Tongue (tissue), 2 donors: ENCODE data around the gene RNF40. TPM values are rescaled to one million over a fixed set of nuclear protein-coding genes. Genes with fewer than 3 reads are reported as not detected.

Experiments
- DNase-seq: peaks from one replicate; pipeline ENCODE4 v3.0.0-alpha.2; 2015
- total RNA-seq: library from RNA; depleted of rRNA; stranded (reverse); fragments of >200 nt; gene quantifications from one replicate; pipeline ENCODE4 v1.2.3, GENCODE V29; 2014

RNF40 gene
- total RNA-seq, 1 donor from 2014 or later = 83.2 TPM

DNA sequence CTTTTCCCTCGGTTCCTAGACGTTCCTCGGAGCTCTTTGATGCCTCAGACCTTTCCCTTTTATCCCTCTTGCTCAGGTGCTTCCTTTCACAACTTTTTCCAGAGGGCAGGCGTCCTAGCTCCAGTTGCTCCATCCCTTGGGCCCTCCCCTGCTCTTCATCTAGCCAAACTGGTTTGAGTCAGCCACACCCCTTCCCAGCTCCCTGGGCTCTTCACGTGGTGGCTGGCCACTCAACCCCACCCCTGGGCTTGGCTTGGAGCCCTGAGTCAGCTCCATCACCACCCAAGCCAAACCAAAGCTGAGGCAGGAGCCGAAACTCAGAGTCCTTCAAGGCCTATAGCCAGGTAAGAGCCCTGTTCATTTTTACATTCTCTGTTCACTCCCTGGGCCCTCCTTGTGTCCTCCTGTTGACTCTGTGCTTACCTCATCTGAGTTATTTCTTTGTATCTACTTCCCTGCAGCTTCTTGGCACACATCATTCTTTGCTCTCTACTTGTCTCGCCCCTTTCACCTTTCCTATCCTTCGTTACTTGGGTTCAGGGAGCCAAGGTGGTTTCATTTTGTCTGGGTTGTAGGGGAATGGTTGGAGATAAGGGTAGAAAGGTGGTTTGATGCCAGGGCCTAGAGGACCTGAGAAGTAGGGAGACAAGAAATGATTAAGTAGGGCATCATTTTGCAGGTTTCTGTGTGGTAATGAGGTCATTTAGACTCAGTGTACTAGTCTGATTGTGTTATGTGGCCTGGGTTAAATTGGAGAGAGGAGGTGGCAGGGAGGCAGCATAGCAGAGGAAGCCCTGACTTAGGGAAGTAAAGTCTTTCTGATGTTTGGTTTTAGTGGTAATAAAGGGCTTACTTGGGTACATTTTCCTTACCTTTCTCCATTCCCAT lies 21.5 kb upstream of the RNF40 start:
- DNase-seq = peak; percentile 66

GRCh38 chr16:30741461-30741914 lies 20.6 kb upstream of the RNF40 start:
- peak; percentile 26 for DNase-seq

- DNase-seq = no peak
Observed at GRCh38 chr16:30743716-30744115, 18.4 kb upstream of the RNF40 start.

GRCh38 chr16:30744183-30744582 lies 17.9 kb upstream of the RNF40 start:
- DNase-seq = no peak

DNA sequence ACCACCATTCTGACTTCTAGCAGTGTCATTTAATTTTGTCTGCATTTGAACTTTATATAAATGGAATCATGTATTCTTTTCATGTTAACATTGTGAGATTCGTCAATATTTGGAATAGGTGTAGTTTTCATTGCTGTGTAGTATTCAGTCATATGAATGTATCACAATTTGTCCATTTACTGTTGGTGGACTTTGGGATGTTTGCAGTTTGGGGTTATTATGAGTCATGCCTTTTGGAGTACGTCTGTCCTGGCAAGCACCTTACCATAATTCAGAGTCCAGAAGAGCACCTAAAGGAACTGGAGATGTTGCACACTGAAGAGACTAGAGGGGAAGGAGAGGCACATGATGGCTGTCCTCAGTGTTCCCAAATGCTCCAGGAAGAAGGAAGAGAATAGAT lies 17.0 kb upstream of the RNF40 start:
- DNase-seq = no peak

DNA sequence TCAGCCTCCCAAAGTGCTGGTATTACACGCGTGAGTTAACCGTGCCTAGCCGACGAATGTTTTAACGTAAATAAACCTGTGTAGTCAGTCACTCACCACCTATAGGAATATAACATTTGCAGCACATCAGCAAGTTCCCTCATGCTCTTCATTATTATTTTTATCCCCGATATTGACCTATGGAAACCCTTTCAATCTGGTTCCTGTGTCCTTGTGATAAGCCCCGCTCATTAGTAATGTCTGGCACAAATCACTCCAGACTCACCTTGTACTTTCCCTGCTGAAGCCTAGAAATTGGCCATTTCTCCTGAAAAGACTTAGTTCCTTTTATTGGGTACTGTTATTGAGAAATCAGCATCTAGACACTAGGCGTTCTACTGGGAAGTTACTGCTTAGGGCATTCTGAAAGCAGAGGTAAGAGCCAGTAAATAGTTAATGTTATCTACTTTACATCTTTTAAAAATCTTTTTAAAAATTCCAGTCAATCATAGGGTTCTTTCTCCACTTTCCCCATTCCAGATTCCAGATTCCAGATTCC lies 15.4 kb upstream of the RNF40 start:
- DNase-seq = no peak

- DNase-seq = no peak
Observed at GRCh38 chr16:30747331-30747730, 14.8 kb upstream of the RNF40 start.

- DNase-seq = peak; percentile 100
Observed at GRCh38 chr16:30747799-30748633, 14.1 kb upstream of the RNF40 start, which contains the start of gene PHKG2. Gene PHKG2 (plus strand): TSS chr16:30748425. CDS start chr16:30748821, 396 bp downstream.

DNA sequence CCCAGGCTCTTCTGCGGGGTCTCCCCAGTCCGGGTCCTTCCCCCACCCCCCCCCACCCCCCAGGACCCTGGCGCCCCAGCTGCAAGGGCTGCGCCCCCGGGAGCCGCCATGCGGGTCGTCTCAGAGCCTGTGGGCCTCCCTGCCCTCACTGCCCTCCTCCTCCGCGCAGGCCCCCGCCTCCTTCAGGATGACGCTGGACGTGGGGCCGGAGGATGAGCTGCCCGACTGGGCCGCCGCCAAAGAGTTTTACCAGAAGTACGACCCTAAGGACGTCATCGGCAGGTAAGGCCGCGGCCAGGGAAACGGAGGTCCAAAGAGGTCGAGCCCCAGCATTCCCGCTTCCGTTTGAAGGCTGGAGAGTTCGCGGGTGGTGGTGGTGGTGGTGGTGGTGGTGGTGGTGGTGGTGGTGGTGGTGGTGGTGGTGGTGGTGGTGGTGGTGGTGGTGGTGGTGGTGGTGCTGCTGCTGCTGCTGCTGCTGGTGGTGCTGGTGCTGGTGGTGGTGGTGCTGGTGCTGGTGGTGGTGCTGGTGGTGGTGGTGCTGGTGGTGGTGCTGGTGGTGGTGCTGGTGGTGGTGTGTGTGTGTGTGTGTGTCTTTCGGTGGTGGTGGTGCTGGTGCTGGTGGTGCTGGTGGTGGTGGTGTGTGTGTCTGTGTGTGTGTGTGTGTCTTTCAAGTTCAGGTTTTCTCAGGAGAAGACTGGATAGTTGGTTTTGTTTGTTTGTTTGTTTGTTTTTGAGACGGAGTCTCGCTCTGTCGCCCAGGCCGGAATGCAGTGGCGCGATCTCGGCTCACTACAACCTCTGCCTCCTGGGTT lies 13.3 kb upstream of the RNF40 start:
- DNase-seq = peak; percentile 28

- DNase-seq = no peak
Observed at GRCh38 chr16:30750201-30750600, 11.9 kb upstream of the RNF40 start.

DNA sequence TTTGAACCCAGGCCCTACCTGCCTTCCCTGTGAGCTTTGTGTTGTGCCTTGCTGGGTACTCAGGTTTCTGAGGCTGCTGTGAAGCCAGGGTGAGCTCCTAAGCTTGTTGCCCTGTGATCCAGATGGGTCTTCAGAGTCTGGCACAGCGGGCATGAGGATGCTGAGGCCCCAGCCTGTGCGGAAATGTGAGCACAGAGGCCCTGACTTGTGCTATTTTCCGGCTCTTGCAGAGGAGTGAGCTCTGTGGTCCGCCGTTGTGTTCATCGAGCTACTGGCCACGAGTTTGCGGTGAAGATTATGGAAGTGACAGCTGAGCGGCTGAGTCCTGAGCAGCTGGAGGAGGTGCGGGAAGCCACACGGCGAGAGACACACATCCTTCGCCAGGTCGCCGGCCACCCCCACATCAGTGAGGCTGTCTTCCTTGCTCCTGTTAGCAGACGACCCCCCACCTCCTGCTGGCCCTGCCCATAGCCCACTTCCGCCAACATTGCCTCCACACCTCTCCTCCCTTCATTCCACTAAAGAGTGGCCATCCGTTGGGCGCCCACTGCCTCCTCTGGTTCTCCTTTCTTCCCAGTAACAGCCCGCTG lies 11.2 kb upstream of the RNF40 start:
- no peak for DNase-seq

- no peak for DNase-seq
Observed at GRCh38 chr16:30753596-30753995, 8.5 kb upstream of the RNF40 start.

DNA sequence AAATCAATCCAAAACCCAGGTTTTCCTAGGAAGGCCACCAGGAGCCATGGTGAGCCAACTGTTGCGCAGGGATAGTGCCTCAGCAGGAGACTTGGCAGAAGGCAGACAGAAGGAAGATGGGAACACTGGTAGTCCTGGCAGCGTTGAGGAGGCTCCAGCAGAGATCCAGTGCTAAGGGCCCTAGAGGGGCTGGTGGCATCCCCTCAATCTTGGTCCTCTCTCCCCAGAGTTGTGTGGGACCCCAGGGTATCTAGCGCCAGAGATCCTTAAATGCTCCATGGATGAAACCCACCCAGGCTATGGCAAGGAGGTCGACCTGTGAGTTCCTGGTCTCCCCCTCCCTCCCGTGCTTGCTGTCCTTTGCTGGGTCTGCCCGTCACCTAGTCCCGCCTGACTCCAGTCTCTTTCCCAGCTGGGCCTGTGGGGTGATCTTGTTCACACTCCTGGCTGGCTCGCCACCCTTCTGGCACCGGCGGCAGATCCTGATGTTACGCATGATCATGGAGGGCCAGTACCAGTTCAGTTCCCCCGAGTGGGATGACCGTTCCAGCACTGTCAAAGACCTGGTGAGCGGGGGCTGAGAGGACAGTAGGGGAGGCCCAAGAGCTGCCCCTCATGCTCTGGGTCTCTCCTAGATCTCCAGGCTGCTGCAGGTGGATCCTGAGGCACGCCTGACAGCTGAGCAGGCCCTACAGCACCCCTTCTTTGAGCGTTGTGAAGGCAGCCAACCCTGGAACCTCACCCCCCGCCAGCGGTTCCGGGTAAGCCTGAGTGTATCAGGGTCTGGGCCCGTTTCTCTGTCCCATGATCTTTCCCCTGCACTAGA lies 6.0 kb upstream of the RNF40 start:
- no peak for DNase-seq

GRCh38 chr16:30756781-30757100 lies 5.4 kb upstream of the RNF40 start:
- DNase-seq = no peak

DNA sequence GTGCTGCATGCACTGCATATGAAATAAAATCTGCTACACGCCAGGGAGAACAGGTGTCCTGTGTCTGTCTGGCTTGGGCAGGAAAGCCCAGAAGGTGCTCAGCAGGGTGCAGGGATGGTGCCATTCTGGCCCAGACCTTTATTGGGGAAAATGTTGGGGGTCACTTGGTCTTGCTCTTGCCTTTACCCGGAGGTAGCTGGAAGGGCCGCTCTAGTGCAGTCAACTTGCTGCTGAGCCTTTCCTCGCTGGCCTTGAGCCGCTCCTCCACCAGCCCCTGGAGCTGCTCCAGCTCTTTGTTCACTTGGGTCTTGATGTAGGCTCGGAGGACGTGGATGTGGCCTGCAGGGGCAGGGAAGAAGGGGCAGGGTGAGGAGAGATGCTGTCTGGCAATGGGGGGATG lies 4.8 kb upstream of the RNF40 start:
- DNase-seq = no peak

DNA sequence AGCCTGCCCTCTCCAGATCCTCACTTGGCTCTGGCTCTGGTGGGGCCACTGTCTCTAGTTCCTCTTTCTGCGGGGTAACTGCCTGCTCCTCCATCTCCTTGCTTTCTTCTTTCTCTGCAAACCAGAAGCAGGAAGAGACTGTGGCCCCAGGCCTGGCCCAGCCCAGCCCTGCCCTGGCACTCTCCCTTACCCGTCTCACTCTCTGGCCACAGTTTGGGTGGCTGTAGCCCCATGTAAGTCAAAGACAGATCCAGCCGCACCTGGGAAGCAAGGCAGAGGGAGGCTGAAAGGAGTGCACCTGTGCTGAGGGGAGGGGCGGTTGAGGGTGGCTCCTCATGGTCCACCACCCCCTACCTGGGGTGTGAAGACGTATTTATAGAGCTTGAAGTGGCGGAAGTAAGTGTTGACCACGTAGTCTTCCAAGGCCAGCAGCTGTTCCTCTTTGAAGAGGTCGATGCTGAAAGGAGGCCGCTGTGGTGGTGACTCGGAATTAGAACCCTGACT lies 3.1 kb upstream of the RNF40 start:
- no peak for DNase-seq

DNA sequence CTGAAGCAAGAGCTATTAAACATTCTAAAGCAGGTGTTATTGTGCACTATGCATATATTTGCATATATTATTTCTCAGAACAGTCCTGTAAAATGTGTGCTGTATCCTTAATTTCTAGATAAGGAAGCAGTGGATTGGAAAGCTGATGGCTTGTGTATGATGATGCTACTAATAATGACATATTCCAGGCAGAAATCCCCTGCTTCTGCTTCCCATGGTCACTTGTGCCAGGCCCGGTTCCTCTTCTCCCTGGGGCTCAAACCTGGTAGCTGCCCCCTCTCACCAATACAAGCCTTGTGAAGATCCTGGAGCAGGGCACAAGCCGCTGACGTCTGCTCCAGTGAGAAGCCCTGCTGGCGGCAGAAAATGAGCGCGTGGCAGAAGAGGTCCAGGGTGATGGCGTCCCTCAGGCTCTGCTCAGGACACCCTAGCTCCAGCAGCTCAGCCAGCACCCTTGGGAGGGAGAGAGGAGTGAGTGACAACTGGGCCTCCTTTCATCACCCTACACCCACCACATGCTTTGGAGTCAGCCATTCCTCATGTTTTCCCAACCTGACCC lies 2.0 kb upstream of the RNF40 start:
- DNase-seq = no peak

DNA sequence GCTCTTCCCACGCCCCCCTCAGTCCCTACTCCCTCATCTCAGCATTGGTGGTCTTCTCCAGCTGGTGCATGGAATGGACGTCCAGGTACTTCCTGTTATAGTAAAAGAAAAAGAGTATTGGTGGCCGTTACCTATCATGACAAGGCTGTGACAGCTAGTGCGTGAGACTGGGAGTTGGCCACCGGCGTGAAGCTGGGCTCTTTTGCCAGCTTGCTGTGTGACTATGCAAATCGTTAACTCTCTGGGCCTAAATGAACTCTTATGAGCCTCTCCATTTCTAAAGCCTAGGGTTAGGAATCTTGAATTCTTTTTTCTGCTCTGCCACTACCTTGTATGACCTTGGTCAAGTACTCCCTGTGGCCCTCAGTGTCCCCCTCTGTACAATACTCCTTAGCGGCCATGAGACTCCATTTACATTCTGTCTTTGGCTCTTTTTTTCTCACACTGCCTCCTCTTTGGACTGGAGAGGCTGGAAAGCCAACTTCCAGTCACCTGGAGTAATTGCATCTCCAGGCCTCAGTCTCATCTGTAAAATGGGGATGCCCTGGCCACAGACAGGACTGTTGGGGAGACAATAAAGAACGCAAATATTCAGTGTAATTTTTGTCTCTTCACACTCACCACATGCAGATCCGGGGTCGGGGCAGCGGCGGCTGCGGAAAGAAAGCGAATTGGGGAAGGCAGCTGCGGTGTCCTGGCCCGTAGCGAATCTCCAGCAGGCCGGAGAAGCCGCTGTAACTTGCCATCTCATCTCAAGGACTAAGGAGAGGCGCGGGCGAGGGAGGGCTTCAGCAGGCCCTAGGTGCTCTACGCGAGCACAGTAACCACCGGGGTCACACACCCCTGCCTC lies 1.3 kb upstream of the RNF40 start:
- no peak for DNase-seq

DNA sequence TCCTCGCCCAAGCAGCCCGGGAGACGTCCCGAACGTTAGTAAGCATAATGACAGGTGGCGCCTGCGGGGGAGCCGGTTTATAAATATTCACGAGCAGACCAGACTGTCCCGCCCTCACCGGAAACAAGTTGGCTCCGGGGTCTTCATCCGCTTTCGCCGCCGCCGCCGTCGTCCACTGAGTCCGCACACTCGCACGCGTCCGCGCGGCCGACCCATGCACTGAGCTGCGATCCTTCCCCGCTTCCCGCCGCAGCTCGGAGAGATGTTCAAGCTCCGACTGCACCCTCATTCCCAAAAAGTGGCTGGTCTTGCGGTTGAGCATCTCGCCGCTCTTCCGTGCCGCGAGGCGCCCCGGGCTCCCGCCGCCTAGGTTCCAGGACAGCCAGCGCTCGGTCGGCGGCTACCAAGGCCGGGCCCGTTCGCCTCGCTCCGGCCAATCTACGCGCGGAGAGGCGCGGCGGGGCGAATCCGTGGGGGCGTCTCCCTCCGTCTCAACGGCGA lies 645 bp upstream of the RNF40 start:
- peak; percentile 56 for DNase-seq
